ENCODE data around the gene METTL16. TPM values are rescaled to one million over a fixed set of nuclear protein-coding genes. Genes with fewer than 3 reads are reported as not detected.

Gene METTL16
- total and polyA plus RNA-seq, 2 of the 4 experiments (the other 2 are of a cell fraction): 11.8 to 15.4 TPM

- intact Hi-C loops (cut with micrococcal nuclease): no loop called here
- H3K27me3 ChIP-seq (ENCODE audit: control insufficient read depth, insufficient read depth, low read length): no peaks in the 10 kb centered on the region
- BruUV-seq (replicated peaks): no TSS peak
- no peaks in the 10 kb centered on the region for H3K79me1 ChIP-seq (ENCODE audit: low read depth in 1 of 2, low read length in 2 of 2)
- no peak overlapping the region for H4K5ac ChIP-seq (ENCODE audit: low read depth, low read length)
- POLR2A ChIA-PET (ENCODE audit: unreplicated experiment): no interaction called here
- no peak overlapping the region for H2AK5ac ChIP-seq (ENCODE audit: low read depth, low read length)
- peaks cover 3% of the 10 kb centered on the region; the same call in 1 of the 2 replicates for H4K20me1 ChIP-seq (ENCODE audit: insufficient read depth, low read length)
- CTCF ChIA-PET: no interaction called here
- no peak overlapping the region for H4K91ac ChIP-seq (ENCODE audit: insufficient read depth, low read depth, low read length)
- no peak overlapping the region for H3K23ac ChIP-seq (ENCODE audit: low read depth, low read length)
- H2BK20ac ChIP-seq (ENCODE audit: low read depth, low read length): no peak overlapping the region
- no peak overlapping the region for H3K4ac ChIP-seq (ENCODE audit: low read depth, low read length)
- no peaks in the 10 kb centered on the region for H3K9me3 ChIP-seq (ENCODE audit: control insufficient read depth, insufficient read depth, low read length)
- WGBS, 2 experiments (ENCODE audit: extremely low coverage in 2 of 2, insufficient read length in 1 of 2): no CpG with 5 or more reads among the region's 10 CpGs
- dilution Hi-C loops (cut with HindIII; ENCODE audit: low sequenced_read_pairs, unreplicated experiment): no loop called here
- H3K4me3 ChIP-seq (ENCODE audit: insufficient read depth, low read depth, low read length): no peak overlapping the region
- H3K36me3 ChIP-seq (ENCODE audit: control insufficient read depth, insufficient read depth, low read length): peaks cover 60% of the 10 kb centered on the region
- H2BK5ac ChIP-seq (ENCODE audit: low read depth, low read length, poor library complexity, severe bottlenecking): no peak overlapping the region
- no peak overlapping the region for H4K8ac ChIP-seq (ENCODE audit: low read depth in 2 of 2, low read length in 2 of 2)
- H2BK120ac ChIP-seq (ENCODE audit: low read depth, low read length): no peak overlapping the region
- H2BK15ac ChIP-seq (ENCODE audit: low read depth, low read length): no peak overlapping the region
- no peak overlapping the region for H3K27ac ChIP-seq (ENCODE audit: insufficient read depth, low read length)
- H3K4me2 ChIP-seq (ENCODE audit: low read depth, low read length): no peak overlapping the region
- no peak overlapping the region for H3K14ac ChIP-seq (replicated peaks; ENCODE audit: low read depth, low read length)
- H3K9me1 ChIP-seq (ENCODE audit: insufficient read depth, low read length): 0 out of 2 replicates have a peak, but pooled peaks cover 3% of the 10 kb centered on the region
- H2AFZ ChIP-seq (replicated peaks; ENCODE audit: low read length, poor library complexity): no peak overlapping the region
- TF ChIP-seq SMC3 (IDR thresholded peaks at IDR 0.05; ENCODE audit: low read depth, low read length) (no peak), CHD1 (IDR thresholded peaks at IDR 0.05; ENCODE audit: low read depth, low read length) (no peak), NFE2L2 (IDR thresholded peaks at IDR 0.05; ENCODE audit: low read depth, low read length) (no peak), BHLHE40 (IDR thresholded peaks at IDR 0.05; ENCODE audit: low read depth, low read length) (no peak), POLR2A (IDR thresholded peaks at IDR 0.05; ENCODE audit: low read depth, low read length) (no peak), FOS (IDR thresholded peaks at IDR 0.05; ENCODE audit: low read depth, low read length) (no peak)
- H3K4me1 ChIP-seq (ENCODE audit: control insufficient read depth, insufficient read depth, low read length): no peaks in the 10 kb centered on the region
- no peak overlapping the region for H2AK9ac ChIP-seq (replicated peaks; ENCODE audit: low read depth, low read length, poor library complexity)
- H3K9ac ChIP-seq (ENCODE audit: low read depth, low read length): no peak overlapping the region
- in situ Hi-C loops (cut with MboI; ENCODE audit: low sequenced_read_pairs): loop anchor here (5.0 kb wide), 1 partner anchor 35 kb away; no protein-coding TSS in a partner anchor
- ATAC-seq (ENCODE audit: low read depth) (no peak), DNase-seq (no peak)
- no peak overlapping the region for H3K56ac ChIP-seq (ENCODE audit: extremely low read depth, insufficient read depth, low read length)
- H3K18ac ChIP-seq (ENCODE audit: low read depth, low read length): no peak overlapping the region
Observed at GRCh38 chr17:2377659-2378058, 134.0 kb downstream of the METTL16 start.
